HG03432 (cell line): ENCODE data around the gene HRAS.
A peak's percentile ranks its signal among the peaks of the same experiment; 100 is the strongest.

Experiments used
- ATAC-seq: cut with Tn5 transposase; IDR thresholded peaks from one replicate; pipeline ENCODE4 v1.9.1; 2021; ENCODE audit warnings: mild to moderate bottlenecking, moderate library complexity; ENCODE audit not compliant: unreplicated experiment

HRAS gene

DNA sequence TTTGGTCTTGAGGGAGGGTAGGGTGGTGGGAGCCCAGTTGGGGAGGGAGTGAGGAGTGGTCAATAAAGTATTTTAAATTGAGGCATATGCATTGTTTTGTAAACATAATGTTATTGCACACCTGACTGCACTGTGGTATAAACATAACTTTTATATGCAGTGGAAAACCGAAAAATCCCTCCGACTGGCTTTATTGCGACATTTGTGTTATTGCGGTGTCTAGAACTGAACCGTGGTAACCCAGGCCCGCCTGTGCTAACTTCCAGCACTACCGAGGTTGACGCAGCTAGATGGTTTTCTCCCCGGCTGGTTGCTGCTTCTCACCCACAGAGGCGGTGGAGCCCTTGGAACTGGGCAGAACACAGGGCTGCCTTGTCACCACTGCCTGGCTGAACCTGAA, 20.8 kb downstream of the HRAS start:
- ATAC-seq = no peak

DNA sequence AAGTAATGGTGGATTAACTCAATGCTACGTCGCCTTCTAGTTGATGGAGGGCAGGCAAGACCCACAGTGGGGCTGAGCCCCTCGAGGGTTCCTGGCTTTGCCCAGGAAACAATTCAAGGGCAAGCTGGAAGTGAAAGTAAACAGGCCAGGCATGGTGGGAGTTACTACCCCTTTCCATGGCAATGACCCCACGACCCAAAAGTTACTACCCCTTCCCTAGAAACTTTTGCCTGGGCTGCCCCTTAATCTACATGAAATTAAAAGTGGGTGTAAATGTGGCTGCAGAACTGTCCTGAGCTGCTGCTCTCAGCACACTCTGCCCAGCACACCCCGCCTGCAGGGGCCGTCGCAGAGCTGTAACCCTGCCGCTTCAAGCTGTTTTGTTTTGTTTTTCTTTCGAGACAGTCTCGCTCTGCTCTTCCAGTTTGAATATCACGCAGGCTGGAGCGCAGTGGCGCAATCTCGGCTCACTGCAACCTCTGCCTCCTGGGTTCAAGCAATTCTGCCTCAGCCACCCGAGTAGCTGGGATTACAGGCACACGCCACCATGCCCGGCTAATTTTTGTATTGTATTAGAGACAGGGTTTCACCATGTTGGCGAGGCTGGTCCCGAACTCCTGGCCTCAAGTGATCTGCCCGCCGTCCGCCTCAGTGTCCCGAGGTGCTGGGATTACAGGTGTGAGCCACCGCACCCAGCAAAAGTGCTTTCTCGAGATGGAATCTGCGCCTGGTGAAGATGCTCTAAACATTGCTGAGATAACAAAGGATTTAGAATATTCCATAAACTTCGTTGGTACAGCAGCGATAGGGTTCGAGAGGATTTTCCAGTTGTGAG, 22.4 kb downstream of the HRAS start:
- no peak for ATAC-seq

DNA sequence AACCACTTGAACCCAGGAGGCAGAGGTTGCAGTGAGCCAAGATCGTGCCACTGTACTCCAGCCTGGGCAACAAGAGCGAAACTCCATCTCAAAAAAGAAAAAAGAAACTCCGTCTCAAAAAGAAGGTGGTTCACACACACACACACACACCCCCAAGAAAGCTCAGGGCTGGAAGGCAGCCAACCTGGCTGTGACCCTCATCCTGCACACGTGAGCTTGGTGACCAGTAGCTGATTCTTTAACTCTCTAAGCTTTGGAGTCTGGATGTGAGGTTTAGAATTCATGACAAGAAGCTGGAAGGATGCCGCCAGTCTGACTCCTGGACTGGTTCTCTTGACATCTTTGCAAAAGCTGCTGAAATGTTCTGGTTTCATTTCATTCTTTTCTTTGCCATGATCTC, 26.4 kb downstream of the HRAS start:
- no peak for ATAC-seq

DNA sequence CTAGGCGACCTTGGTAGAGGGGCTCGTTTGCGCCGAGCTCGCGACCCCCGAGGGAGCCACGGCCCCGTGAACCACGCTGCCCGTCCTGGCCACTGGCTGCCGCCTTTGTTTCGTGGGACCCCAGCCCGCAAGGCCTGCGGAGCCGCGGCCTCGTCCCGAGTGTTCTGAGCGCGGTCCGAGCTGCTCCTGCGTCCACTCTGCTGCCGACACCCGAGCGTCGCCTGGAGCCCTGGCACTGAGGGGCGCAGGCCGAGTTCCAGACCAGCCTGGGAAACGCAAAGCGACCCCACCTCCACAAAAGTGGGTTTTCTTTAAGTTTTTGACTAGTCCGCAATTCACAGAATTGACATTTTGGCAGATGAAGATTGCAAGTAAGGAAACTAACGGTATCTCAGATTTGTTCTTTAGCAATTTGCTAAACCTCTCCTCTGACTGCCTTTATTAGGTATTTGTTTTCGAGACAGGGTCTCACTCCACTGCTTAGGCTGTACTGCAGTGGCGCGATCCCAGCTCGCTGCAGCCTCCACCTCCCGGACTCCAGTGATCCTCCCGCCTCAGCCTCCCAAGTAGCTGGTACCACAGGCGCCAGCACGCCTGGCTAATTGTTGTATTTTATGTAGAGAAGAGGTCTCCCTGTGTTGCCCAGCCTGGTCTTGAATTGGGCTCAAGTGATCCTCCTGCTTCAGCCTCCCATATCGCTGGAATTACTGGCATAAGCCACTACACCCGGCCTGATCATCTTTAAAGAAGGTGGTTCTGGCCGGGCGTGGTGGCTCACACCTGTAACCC, 27.5 kb downstream of the HRAS start:
- ATAC-seq = no peak

DNA sequence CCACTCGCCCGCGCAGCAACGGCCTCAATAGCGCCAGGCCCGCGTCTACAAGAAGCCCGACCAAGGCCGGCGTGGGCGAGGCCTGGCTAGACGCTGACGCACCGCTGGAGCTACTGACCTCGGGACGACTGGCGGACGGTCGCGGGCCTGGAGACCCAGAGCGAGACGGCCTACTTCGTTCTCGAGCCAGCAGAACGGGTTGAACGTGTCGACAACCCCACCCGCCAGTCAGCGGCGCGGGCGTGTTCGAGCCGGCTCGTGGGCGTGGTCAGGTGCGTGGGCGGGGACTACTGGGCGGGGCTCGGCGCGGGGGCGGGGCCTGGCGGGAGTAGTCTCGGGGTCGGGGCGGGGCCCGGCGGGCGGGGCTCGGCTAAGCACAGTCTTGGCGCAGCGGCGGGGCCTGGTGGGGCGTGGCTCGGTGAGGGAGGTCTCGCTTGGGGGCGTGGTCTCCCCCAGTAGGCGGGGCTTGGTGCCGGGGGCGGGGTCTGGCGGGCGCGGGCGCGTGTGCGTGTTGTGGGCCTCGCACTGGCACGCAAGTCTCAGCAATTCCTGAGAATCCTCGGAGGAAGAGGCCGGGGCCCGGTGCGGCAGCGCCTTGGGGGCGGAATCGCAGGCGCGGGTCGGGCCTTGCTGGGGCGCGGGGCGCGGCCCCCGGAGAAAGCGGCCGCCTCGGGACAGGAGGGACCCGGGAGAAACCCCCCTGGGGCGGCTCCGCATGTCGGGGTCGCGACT, 28.2 kb downstream of the HRAS start, which contains the start of gene RNH1:
Gene RNH1 (minus strand): TSS at position 248 of the 732 bp plus-strand sequence. CDS start 5,080 bp downstream, outside the sequence.
- peak; percentile 52 for ATAC-seq

DNA sequence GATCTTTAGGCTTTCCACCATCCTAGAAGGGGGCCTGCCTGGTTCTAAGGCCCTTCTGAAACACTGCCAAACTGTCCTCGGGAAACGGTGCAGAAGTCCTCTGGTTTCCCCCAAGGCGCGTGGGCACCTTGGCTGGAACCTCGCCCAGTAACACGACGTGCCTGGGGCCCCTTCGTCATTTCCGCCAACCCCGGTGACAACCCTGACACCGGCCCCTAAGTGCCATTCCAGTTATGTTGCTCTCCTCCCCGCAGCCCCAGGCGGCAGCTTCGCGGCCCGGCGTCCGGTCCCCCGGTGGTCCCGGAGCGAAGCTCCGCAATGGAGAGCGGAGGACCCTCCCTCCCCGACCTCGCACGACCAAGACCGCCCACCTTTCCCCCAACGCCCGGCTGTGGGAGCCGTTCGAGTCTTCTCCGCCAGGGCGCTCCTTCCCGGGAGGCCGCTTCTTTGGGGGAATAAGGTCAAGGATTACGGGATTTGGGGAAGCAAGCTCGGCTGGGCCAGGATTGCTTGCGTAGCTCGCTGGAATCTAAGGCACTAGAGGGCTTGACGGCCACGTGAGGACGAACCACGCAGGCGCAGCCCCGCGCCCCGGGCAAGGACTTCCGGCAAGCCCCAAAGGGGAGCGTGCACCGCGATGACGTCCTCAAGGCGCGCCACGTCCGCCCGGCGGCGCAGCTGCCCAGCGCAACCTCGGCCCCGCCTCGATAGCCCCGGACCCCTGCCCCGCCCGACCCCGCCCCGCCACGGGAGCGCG, 29.0 kb downstream of the HRAS start:
- ATAC-seq = peak; percentile 70

DNA sequence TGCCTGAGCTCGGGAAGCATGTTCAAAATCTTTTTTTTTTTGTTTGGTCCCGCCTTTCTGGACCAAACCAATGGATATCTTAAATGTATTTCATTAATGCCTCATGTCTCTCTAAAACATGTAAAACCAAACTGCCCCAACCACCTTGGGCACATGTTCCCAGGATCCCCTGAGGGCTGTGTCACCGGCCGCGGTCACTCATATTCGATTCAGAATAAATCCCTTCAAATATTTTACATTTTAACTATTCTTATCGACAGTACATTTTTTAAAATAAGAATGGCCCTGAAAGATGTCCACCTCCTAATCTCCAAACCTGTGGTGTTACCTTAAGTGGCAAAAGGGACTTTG, 30.4 kb downstream of the HRAS start:
- no peak for ATAC-seq

DNA sequence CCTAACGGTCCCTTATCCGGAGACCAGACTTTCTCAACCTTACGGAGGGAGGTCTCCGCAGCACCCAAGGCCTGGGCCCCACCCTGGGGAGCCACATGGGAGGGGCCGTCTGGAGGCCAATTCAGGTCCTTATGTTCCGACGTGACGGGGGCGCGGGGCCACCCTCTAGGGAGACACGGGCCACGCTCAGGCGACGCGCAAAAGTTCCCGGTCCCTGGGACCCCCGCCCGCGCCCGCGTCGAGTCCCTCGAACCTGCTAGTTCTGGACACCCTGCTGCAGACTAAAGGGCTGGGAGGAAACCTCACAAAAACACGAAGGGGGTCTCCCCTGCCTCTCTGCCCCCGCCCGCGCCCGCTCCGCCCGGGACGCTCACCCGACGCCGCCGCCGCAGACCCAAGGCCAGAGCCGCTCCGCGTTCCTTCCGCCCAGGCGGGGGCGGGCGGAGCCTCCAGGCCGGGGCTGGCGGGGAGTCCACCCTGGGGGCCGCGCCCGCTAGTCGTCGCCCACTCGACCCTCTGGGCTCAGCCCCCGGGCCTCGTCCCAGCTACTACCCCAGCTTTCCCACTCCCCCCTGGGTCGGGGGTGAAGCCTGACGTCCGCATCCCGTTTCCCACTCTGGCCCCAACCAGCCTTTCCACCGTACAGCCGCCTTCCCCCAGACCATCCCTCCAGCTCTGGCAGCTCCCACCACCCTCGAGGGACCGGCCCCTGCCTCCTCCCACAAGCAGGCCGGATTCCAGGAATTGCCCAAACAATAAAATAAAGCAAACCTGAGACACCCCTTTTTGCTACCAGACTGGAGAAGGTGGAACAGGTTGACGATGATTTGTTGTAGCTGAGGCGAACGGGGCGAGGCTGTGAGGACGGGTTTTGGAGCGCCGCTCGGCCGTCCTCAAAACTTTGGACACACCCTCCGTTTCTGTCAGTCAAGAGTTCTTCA, 31.1 kb downstream of the HRAS start:
- no peak for ATAC-seq

DNA sequence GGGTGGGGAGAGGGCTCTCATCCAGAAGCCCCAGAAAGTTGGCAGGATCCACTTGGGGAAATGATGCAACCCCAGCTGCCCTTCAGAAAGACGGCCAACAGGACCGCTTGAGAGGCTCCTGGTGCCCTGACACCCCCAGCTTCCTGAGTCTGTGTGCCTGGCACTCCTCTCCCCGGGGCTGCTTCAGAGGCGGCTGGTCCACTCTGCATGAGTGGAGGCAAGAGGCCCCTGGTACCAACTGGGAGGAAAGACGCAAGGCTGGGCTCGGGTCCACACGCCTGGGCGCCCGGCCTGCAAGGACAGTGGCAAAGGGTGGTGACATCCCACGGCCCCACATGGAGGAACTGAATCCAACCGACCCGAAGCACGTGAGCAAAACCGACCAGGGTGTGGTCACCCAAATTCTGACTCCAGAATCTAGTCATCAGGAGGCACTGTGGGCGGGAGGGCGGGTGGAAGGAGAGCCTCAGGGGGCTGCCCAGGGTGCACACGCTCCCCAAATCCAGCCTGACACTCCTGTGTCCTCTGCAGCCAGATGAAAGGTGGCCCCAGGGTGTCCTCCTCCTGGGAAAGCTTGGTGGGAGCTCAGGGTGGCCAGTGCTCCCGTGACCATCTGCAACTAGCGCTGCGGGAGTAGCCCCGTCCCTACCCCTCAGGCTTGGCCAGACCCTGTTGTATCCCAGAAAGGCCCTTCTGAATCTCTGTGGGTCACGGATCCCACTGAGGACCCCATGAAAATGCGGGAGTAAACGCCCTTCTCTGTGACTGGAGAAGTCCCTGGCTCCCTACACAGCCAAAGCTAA, 32.0 kb downstream of the HRAS start:
- ATAC-seq = no peak

DNA sequence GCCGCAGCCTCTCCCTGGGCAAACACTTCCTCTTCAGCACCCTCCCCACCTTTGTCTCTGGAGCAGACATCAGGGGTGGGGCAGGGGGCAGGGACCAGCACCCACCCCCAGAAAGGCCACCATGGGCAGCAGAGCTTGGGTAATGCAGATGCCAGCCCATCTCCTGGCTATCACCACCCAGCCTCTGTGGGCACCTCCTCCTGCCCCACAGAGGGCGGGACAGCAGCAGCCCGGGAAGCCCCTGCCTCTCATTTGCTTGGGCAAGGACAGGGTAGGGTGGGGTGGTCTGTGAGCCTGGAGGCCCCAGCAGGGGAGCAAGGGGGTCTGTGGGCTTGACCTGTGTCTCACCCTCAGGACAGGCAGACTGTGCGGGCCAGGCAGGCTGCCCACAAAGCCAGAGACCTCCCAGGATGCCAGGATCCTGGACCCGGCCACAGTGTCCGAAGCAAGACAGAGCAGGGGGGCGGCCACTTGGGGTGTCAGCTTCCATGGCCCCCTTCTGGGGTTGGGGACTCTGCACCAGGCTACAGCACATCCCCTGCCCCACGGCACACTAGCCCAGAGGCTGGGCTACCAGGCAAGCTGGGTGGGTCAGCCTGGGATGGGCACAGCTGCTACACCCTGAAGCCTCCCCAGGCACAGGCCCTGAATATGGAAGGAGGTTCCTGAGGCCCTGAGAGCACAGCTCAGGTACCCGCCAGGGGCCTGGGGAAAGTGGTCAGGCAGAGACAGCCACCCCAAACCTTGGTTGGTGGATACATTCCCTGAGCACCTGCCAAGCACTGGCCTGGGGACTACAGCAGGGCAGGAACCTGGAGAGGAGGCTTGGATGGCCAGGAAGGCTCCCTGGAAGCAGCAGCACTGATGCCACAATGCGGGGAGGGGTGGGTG, 32.8 kb downstream of the HRAS start:
- no peak for ATAC-seq

DNA sequence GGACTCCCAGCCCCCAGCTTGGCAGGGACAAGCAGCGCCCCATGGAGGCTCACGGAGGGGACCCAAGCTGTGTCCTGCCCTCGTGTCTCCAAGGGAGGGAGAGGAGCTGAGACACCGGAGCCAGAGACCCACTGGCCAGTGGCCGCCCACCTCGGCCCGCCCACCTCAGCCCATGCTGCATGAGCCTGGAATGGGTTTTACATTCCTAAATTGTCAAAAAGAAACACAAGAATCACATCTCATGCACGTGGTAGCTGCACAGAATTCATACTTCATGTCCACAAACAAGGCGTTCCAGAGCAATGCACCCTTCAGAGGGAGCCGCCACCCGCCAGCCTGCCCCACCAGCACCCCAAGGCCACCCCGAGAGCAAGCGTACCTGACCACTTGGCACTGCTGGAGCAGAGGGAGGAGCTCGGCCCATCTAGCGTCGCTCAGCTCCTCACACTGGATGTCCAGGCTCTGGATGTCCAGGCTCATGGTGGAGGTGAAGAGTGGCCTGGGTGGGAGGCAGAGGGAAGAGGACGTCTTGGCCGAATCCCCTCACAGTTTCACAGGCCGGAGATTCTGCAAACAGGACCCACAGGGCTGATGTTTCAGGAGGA, 33.6 kb downstream of the HRAS start:
- no peak for ATAC-seq

DNA sequence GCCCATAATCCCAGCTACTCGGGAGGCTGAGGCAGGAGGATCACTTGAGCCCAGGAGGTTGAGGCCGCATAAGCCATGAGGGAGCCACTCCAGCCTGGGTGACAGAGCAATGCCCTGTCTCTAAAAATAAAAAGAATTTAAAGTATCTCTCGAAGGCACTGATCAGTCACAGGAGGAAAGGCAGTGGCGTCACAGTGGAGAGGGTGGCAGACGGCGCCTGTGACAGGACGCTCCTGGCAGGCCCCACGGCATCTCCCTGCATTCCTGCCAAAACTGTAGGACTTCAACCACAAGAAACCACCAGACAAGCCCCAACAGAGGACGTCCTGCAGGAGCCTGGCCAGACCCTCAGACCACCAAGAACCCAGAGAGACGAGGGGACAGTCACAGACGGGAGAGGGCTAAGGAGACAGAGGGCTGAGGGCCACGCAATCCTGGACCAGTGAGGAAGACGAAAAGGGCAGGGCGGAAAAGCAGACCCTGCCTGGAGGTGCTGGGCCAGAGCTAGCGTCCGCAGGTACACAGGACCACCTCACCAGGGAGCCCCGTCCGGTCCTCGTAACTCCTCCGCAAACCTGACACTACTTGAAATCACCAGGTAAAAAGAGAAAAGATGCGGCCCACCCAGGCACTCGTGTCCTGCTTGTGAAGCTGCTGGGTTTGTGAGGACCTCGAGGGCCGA, 34.2 kb downstream of the HRAS start:
- no peak for ATAC-seq

DNA sequence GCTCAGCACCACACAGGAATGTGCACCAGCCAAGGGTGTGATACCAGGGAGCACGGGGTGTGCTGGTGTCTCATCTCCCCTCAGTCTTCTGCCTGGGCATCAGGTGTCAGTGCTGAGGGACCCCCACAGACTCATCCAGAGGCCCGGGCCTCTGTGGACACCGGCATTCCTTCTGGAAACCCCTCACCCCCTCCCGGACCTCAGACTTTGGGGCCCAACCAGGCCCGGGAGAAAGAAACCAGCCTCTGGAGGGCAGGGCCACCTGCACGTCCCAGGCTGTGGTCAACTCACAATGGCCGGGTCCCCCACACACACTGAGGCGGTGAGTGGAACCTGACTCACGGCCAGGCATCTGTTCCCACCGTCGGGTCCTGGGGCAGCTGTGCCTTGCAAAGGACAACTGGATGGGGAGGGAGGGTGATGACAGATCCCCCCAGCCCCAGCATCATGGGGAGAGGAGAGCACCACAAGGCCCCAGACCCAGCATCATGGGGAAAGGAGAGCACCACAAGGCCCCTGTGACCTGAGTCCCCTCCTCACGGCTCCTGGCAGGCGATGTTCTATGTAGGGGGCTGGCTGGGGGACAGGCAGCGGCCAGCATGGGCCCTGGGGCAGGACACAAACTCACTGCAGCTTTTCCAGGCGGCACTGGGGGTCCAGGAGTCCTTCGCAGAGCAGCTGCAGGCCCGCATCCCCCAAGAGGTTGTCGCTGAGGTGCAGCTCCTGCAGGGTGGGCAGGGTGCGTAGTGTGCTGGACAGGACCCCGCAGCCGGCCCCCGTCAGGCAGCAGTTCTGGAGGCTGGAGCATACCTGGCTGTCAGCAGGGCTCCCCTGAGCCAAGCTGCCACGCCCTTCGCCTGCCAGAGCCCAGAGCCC, 35.9 kb downstream of the HRAS start:
- ATAC-seq = no peak

DNA sequence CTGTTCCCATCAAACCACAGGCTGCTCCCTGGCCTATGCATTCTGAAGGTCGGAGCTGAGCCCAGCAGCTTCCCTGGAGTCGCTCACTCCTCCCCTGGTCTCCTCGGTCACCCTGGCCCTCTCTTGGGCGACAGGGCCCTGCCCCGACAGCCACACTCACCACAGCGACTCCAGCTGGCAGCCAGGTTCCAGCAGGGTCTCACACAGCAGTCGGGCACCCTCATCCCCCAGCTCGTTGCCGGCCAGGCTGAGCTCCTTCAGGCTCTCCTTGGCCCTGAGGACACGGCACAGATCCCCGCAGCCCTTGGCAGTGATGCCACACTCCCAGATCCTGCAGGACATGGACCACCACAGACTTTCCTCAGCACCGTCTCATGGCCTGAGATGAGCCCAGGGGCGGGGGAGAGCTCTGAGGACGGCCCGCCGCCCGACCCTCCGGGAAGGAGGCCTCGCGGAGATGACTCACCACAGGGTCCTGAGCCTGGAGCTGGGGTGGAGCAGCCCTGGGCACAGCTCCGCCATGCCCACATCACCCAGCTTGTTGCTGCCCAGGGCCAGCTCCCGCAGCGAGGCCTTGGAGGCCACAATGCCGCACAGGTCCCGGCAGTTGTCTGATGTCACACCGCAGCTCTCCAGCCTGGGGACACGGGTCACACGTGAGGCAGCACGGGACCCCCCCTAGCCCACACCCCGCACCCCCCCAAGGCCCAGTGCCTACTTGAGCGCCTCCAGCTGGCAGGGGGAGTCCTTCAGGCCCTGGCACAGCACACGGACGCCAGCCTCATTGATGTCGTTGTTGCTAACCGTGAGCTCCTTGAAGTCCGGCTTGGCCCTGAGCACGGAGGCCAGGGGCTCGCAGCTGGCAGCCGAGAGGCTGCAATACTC, 36.8 kb downstream of the HRAS start:
- no peak for ATAC-seq
